HG02623 (cell line): ENCODE data around the gene LMO7.

Experiments used
- ATAC-seq: cut with Tn5 transposase; IDR thresholded peaks from one replicate; pipeline ENCODE4 v1.9.1; 2021; ENCODE audit warnings: moderate library complexity; ENCODE audit not compliant: unreplicated experiment

The LMO7 gene

DNA sequence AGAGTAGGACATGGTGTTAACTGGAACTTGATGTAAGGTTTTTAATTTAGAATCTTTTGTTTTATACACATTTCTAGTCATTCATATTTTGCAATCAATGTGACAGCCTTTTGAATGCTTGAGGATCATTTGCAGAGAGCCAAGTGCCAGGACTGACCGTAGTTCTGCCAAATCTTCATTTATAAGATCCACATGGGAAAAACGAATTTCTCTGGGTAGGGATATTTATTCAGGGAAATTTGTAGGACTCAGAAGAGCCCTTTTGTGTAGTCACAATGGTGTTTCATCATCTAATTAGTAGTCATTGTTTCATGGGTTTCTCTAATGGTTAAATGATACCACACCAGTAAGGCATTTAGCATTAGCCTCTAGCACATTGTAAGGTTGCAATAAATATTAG, 161.1 kb downstream of the LMO7 start:
- ATAC-seq, result no peak

DNA sequence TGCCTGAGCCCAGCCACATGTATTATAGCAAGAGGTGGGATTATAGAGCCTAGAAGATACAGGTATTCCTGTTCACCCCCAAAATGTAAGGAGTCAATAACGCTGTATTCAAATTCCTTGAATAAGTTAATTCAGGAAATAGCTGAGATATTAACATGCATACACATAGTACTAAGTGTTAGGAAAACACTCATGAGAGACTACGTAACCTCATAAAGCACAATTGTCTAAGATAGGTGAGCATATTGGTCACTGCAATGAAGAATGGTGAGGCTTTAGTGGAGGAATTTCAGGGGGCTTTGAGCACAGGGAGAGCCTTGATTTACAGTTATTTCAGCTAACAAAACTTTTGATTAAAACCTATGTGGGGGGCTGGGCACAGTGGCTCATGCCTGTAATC, 161.6 kb downstream of the LMO7 start:
- no peak for ATAC-seq

DNA sequence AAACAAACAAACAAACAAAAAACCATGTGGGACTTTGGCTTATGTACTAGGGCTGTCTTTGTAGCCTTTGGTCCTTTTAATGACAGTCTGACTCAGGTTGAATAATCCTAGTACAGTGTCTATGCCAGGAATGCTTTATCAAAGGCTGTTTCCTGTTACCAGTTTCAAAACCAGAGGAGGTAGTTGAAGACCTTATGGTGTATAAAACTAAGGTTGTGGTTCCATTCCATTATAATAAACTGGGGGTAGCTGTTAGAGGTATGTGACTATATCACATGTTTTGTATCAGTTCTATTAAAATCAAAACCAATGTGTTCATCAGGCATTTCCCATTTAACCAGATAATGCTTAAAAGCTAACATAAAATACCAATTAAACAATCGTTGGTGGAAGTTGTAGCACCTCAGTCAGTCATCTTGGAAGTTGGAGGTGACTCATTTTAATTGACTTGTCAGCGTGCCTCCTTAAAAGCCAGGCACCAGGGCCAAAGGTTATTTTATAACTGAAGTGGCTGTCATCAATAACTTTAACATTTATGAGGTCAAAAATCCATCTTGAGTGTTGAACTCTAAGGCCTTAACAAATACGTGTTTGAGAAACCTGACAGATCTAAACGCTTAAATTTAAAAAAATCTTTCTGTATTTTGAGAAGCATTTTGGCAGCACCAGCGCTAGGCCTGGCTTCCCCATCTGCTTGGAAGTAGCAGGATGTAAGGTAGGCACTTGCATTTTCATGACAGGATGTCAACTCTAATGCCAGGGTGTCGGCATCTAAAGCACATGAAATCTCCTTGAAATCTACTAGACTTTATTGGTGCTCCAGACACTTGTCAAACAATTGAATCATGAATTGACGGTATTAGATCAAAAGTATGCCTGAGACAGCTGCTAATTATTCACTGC, 162.5 kb downstream of the LMO7 start:
- ATAC-seq, result no peak

DNA sequence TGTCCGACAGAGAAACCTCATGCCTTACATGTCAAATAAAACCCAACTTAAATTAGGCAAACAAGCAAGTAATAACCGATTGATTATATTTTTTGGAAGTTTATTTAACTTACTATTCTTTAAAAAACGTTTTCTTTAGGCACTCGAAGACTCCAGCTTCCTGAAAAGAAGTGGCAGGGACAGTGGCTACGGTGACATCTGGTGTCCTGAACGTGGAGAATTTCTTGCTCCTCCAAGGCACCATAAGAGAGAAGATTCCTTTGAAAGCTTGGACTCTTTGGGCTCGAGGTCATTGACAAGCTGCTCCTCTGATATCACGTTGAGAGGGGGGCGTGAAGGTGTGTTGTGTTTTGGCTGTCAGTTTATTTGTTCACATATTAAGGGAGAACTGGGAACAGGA, 164.4 kb downstream of the LMO7 start:
- no peak for ATAC-seq

DNA sequence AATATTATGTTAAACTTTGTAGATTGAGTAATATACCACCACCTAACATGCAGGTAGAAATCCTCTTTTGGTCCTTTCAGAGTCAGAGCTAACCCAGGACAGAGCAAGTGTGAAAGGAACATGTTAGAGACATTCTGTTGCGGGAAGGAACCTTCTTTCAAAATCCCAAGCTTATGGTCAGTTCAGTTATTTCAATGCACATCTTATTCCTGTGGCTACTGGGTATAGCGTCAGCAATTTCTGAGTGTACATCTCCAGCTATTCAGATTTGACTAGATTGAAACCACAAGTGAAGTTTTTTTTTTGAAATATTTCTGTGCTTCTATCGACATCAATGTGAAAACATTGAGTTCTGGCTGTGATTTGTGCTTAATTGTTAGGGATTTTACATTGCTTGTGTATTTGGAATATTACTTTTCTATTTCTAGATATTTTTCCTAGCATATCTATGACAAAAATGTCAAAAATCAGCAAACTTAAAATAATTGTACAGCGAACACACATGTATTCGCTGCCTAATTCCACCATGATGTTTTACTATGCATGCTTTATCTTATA, 165.3 kb downstream of the LMO7 start:
- ATAC-seq, result no peak

DNA sequence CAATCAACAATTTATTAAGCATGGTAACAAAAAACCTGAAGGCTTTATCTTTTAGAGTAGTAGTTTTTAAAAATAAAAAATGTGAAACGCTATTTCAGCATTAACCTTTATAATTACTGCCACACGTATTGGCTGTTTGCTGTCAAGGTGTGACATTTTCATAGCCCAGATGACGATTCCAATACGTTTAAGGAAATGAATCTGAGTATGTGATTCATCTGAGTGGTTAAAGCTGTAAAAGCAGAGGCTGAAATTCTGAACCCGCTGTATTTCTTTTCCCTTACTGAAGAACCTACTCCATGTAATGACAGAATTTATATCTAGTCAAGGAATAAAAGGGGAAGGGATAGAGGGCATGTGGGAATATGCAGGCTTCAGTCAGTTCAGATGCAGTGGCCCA, 166.0 kb downstream of the LMO7 start:
- no peak for ATAC-seq

DNA sequence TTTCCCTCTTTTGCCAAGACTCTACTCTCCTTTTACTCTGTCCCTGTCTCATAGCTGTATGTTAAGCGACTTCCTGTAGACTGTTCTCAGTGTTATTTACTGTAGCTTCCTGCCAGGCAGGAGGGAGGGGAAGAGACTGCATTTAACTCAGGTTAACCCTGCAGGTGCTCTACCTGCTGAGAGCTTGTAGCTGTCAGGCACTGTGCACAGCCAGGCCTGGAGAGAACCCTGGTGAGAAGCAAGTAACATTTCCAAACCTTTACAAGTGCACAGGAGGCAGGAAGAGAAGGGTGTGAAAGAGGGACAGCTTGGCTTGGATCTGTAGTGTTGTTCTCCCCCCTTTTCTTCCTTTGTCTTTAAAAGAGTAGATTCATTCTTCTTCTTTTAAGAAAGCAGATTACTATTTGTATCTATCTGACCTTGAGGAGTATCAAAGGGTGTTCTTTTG, 167.1 kb downstream of the LMO7 start:
- ATAC-seq, result peak; percentile 62

DNA sequence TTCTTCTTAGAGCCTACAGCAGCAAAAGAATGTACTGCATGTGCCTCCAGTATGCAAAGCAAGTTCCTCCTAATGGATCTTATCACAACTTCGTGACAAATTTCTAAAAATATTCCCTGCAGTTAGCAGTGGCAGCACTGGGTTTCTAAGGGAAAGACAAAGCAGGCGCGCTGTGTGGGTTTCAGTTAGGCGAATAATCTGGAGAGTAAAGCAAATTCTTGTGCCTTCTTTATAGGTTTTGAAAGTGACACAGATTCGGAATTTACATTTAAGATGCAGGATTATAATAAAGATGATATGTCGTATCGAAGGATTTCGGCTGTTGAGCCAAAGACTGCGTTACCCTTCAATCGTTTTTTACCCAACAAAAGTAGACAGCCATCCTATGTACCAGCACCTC, 167.9 kb downstream of the LMO7 start:
- ATAC-seq, result no peak

DNA sequence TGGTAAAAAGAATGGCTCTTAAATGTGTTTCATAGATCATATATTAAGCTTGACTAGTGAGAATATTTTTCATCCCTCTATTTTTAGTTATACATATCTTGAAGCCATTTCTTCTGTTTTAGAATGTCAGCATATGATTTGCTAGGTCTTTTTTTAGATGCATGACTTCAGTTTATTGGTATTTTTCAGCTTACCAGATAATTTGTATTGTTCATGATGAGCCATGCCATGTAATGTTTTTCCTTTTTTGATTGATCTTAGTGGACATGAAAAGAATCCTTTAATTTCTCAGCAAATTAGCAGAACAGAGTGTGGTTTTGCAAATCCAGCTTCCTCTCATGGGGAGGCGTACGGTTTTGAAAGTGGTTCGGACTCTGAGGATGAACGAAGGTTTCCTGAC, 168.5 kb downstream of the LMO7 start:
- ATAC-seq, result no peak

DNA sequence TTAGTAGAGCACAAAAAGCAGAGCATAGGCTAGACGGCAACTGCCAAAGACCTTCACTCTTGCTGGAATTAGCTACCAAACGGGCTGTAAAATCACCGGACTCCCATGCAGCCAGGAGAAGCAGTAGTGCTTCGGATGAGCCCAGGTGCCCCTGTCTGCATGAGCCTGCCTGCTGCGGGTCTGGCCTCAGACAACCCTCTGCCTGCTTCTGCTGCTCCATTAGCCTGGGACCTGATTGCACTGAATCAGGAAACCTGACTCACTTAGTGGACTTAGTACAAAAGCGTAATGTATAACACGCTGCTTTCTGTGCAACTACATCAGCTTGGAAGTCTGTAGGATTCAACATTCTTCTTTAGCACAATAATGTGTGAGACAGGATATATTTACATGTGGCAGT, 170.0 kb downstream of the LMO7 start:
- ATAC-seq, result no peak

DNA sequence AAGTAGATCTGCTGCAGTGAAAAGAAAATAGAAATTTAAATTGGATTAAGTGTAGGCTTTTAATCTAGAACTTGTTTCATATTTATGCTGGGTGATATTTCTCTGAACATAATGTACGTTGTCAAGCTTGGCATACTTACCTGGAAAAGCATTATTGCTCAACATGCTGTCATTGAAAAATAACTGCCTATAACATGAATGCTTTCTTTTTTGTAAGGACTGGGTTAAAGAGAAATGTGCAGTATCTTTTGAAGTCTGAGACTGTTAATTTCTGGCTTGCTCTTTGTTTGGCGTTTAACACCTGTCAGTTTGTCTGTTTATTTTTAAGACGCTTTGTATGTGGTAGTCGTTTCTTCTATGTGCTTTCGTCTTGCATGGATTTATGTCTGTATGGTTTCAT, 175.2 kb downstream of the LMO7 start:
- no peak for ATAC-seq

DNA sequence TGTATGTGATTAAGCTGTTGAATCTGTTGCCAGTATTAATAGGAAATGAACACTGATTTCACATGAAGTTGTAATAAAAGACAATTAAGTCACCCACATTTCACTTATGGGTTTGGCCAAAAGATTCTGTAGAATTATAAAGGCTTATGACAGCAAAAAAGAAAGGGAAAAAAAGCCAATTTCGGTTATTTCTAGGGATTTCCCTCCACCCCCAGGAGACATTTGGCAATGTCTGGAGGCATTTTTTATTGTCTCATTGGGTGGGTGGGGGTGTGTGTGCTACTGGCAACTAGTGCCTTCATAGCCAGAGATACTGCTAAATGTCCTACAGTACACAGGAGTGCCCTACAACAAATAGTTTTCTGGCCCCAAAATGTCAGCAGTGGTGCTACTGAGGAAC, 175.7 kb downstream of the LMO7 start:
- no peak for ATAC-seq

DNA sequence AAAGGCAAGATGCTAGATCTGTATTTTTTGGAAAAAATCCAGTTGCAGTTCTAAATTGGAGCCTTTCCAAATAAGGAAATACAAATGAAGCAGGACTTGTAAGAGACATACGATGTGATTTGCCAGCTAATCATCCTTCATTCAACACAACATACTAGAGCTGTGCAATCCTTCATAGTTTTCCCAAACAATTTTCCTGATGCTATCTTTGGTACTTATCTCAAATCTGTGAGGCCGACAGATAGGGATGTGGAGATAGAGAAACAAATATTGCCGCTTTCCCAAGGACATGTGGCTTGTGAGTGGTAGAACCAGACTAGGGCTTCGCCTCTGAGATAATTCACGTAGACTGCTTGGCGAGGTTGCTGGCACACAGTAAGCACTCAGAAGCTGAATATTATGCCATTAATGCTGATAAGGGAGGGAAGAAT, 176.6 kb downstream of the LMO7 start:
- no peak for ATAC-seq

DNA sequence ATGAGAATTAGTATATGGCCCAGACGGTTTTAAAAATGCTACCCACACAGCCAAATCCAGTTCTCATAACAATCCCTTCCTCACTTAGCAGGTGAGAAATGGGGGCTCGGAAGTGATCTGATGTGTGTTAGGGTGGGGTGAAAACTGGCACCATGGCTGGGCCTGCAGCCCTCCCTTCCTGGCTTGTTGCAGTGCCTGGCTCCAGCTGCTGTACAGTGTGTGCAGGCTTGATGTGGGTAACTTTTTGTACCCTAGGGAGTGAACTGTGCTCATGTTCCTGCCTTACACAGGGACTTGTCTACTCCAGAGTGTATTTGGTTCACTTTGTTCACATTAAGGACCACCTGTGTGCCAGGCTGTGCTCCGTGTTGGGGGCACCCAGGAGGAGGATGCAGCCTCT, 177.2 kb downstream of the LMO7 start:
- ATAC-seq, result no peak

DNA sequence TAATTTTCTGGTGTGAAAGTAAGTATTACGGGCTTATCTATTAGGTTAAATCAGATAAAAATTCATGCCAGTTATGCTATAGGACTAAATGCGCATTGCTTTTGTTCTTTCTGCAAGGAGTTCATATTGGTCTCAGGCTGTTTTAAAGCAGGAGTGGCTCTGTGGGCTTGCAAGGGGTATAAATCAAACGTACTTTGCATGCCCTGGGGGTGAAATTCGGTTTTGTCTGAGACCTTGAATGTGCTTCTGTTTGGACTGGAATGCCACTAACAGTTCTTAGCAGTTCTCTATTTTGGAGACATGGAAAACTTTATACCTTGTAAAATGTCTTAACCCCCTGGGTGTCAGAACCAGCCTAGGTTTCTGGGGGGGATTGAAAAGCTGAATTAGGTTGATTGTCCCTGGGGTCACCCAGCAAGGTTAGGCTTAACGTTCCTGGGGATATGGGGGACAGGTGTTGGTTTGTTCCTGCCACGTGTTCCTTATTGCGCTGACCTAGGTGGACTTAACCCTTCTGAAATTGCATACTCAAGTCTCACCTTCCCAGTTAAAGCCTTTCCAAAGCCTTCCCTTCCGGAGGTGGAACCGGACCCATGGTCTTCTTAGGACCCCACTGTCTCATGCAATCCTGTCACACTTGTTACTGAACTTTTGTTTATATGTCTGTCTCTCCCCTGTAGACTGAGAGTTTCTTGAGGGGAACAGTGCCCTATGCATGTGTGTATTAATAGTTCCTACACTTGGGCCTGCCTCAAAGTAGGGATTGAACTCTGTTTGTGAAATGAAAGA, 182.2 kb downstream of the LMO7 start:
- no peak for ATAC-seq

DNA sequence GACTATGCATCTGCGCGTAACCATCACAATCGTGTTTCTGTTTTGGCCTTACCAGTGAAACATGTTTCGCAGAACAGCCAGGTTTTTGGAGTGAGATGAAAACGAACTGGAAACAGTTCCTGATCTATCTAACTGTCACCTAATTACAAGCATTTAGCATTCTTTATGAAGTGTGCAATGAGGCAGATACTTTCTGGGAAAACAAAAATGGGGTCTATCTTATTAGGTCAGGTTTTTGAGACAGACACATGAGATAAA, 182.8 kb downstream of the LMO7 start:
- ATAC-seq, result no peak

DNA sequence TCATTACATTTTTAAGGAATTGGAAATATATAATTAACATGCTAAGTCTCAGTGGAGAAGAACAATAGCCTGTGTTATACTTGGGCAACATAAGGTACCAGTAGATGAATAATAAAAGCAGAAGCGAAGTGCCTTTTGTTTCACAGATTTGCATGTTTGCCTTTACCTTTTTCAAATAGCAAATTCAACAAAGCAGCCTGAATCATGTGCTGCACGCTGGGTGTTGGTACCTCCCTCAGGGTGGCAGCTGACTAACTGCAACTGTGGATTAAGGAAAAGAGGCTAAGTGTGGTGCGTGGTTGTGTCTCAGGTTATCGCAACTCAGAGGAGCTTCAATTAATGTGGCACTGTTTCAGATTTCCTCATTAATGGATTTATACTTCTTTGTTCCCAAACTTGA, 189.0 kb downstream of the LMO7 start:
- ATAC-seq, result no peak

DNA sequence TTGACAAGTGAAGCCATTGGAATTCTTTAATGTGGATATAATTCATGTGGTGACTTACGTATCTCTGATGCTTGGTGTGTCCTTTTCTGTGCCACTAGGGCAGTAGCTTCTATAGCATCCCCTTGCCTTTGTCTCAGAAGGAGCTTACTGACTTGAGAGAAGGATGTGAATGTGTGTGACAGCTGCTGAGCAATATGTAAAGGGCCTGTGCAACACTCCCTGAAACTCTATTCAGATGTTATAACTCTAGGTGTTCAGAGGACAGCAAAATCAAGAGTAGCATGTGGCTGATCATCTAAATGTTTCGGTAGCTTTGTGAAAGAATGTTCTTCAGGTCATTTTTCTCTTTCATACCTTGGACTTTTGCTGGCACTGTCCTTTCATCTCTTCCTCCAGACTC, 189.5 kb downstream of the LMO7 start:
- ATAC-seq, result peak; percentile 39

DNA sequence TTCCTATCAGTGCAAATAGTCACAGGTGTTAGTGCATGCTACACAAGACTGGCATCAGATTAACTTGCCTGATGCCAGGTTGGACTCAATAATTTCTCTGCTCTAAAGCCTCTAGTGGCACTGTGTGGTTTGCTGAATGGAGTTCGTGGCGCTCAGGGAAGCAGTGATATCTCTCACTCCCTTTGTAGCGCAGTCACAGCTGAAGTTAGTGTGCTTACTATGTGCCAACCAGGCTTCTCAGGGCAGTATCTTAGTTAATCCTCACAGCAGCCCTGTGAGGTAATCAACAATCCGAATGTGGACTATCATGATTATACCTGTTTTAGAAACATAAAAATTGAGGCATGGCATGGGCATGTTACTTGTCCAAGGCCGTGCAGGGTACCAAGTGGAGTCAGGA, 190.3 kb downstream of the LMO7 start:
- no peak for ATAC-seq

DNA sequence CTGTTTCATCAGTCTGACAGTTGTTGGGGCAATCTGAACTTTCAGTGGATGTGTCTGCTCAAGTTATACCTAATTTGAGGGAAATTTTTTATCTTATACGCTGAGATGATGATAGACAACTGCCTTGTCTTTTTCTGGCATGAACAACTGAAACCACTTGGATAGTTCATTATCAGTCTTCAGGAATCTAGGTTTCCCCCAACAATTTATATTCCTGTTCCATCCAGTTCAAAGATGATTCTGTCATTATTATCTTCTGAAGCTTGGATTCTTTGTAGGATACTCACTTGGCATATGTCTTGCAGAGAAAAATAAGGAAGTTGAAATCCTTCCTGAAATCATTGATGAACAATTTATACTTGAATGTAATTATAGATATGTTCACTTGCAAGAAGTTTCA, 193.7 kb downstream of the LMO7 start:
- no peak for ATAC-seq

DNA sequence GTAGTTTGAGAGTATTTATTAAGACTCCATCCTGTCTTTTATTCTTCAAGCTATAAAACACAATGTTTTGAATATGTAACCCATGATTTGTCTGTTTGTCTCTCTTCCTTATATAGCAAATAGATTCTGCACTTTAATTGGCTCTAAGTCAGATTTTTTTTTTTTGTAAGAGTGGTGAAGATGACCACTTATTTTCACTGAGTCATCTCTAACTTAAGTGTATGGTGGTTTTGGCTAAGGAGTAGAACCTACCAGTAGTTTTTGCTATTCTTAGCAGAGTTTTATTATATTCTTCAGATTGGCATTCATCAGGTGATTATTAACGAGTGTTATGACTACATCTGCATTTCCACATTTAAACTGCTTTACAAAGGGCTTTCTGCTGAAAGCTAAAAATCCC, 194.7 kb downstream of the LMO7 start:
- no peak for ATAC-seq

DNA sequence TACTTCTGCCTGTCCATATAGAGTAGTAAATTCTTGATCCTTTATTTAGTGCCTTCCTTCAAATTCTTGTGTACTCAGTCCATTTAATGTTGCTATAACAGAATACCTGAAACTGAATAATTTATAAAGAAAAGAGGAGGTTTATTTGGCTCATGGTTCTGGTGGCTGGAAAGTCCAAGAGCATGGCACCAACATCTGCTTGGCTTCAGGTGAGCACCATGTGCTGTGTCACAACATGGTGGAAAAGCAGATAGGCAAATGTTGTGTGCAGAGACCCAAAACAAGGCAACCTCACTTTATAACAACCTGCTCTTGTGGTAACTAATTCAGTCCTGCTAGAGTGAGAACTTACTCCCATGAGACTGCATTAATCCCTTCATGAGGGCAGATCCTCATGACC, 195.3 kb downstream of the LMO7 start:
- ATAC-seq, result no peak
